Kidney tubule cell (primary cell): ENCODE measurements around the gene NELL1.
A peak's percentile ranks its signal among the peaks of the same experiment; 100 is the strongest.

Experiments
- DNase-seq: peaks from one replicate; pipeline ENCODE4 v3.0.0-alpha.2; 2018; ENCODE audit warnings: low spot score

NELL1 gene

DNA sequence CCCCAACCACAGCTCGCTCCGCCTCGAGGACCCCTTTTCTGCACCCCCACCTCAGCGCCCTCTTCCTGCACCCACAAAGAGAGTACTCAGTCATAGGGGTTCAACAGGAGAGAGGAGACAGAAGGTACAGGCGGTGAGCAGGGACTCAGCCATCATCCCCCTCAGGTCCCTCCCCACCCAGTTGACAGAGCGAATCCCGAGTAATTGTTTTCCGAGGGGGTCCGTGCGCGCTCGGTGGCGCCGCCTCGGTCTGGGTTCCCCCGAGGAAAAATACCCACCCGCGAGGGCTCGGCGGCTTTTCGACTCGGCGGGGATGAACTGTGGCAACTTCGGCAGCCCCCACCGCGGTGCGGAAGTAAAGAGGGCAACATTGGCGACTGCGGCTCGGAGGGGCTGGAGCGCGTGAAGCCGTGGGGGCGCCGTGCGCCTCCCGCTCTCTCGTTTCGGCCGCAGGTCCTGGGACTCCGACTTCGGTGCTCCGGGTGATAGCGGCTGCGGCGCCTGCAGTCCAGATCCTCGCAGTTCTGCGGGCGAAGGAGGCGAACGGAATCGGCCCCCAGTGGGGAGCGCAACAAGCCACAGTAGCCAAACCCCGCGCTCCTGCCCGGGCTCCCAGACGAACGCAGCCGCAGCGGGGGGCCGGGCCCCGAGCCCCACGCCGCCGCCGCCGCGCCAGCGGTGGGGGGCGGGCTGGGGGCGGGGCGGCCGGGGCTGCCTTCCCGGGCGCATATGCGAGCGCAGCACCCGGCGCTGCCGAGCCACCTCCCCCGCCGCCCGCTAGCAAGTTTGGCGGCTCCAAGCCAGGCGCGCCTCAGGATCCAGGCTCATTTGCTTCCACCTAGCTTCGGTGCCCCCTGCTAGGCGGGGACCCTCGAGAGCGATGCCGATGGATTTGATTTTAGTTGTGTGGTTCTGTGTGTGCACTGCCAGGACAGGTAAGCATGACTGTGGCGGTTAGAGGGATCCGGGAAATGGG lies at the start of gene NELL1:
NELL1 (plus strand) TSS at position 743 of the 976 bp plus-strand sequence.
- peak; percentile 14 for DNase-seq

- no peak for DNase-seq
These were observed 48.4 kb upstream of the NELL1 start for GRCh38 chr11:20620988-20621387.

GRCh38 chr11:20621679-20622078 lies 47.7 kb upstream of the NELL1 start:
- DNase-seq, result no peak

DNA sequence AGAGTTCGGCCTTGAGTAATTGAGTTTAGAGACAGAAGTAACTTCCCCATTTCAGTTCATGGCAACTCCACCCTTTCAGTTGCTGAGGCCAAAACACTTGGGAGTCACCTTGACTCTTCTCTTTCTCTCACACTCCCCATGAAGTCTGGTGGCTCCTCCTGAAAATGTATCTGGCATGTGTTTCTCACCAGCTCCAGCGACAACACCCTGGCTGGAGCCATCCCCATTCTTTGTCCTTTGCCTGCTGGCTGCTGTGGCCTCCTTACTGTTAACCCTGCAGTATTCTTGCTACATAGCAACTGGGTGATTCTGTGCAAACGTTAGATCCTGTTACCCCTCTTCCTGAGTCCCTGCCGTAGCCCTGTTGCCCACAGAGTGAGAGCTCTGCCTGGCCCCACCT lies 46.1 kb upstream of the NELL1 start:
- no peak for DNase-seq

DNA sequence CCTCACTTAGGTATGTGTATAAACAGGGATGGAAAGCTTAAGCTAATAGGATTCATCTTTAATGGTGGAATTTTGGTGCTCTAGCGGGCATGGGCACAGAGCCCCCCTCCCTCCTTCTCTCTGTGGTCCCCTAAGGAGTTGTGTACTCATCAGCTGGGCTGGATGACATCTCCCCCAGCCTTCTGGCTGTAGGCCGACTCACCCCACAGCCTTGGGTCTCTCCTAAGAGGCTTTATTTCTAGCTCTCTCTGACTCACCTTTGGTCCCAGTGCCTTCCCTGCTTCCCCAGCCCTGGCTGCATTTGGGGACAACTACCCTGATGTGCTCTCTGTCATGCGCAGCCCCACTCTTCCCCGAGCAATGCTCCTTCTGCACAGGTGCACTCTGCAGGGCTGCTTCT lies 43.1 kb upstream of the NELL1 start:
- no peak for DNase-seq

DNA sequence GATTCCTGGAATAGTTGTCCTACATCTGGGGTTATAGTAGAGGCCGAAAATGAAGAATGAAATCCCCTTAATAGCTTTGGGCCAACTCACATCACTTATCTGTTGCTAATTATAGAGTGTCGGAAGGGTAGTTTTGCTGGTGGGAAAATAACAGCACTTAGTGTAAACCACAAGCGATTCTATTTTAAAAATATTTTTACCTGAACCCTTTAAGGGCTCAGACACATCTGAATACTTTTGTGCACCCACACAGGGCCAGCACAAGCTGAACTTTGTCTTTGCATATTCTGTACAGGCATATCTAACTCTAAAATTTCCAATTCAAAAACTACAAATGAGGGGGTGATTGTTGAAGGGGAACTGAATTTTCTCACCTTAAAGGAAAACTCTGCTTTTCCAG lies 42.4 kb upstream of the NELL1 start:
- no peak for DNase-seq

GRCh38 chr11:20627701-20628100 lies 41.7 kb upstream of the NELL1 start:
- DNase-seq, result no peak

- no peak for DNase-seq
These were observed 37.7 kb upstream of the NELL1 start for GRCh38 chr11:20631519-20632168.

DNA sequence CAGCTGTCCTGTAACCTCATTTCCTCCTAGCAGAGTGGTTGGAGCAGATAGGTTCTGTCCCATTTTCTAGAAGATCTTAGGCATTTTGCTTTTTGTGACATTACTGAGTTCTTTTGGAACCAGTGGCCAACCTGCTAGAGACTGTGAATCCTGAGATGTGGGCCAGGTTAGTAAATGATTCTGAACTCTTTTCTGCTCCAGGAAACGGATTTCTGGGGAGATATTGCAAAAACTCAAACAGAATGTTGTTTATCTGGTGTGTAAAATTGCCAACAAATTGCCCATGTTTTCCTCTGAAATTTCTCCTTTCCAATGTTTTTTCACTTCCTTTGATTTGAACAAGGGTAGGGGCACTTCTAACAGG lies 37.2 kb upstream of the NELL1 start:
- DNase-seq, result no peak

DNA sequence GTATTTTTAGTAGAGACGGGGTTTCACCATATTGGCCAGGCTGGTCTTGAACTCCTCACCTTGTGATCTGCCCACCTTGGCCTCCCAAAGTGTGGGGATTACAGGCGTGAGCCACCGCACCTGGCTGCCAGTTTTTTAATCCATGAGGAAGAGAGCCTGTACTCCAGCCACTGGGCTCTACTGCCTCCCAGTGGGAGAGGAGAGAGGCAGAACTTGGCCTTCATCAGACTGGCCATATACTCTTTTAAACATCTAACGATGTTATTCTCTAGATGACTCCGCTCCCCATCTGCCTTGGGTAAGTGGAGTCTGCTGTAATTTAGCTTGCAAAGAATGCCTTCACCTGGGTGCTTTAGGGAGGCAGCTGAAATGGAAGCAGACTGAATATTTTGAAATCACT lies 35.3 kb upstream of the NELL1 start:
- no peak for DNase-seq

DNA sequence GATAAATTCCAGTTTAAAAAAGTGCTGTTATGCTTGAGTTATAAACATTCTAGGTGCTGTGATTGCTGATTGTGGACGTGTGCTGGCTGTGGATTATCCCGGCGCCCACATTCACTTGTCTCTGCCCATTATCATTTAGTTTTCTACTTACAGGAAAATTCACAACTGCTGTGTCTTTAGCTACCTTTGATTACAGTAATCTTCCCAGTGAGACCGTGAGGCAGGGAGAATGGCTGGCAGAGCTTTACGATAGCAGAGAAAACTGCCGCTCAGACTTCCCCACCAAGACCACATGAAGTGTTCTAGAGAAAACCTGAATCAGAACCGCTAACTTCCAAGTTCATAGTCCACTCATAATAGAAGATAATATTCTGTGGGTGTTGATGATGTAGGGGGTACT lies 34.6 kb upstream of the NELL1 start:
- DNase-seq, result no peak

DNA sequence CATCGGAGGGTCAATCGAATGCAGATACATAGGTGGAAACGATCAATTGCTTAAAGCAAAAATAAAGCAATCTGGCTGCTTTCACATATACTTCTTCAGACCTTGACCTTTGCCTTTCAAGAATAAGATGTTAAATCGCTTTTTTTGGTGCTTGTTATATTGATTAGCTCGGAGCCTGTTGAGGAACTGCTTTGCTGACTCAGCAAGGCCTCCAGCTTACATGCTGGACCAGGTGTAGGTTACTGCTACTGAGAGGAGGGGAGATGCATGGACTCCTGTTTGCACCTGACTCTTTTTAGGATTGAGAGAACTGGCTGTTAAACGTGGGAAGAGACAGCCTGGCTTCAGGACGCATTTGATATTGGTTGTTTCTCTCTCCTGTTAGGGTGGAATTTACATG lies 31.3 kb upstream of the NELL1 start:
- no peak for DNase-seq

DNA sequence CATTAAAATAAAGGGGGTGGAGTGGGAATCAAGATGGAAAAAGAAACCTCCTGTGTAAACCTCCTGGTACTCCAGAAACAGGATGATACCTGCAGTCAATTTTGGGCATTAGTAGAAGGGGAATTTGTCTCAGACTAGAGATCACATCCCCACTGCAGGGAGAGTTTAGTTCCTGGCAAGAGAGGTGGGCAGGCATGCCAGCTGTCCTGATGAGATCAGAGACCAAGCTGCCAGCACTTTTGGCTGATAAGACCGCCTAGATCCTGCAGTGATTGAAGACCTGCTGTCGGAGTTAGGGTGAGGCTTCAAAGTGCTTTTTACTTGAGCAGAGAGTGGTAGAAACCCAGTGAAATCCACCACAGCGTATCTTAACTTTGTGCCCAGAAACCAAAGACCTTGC lies 29.7 kb upstream of the NELL1 start:
- DNase-seq, result no peak

- DNase-seq, result no peak
These were observed 29.0 kb upstream of the NELL1 start for GRCh38 chr11:20640401-20640800.

- no peak for DNase-seq
These were observed 25.0 kb upstream of the NELL1 start for GRCh38 chr11:20644360-20644759.

DNA sequence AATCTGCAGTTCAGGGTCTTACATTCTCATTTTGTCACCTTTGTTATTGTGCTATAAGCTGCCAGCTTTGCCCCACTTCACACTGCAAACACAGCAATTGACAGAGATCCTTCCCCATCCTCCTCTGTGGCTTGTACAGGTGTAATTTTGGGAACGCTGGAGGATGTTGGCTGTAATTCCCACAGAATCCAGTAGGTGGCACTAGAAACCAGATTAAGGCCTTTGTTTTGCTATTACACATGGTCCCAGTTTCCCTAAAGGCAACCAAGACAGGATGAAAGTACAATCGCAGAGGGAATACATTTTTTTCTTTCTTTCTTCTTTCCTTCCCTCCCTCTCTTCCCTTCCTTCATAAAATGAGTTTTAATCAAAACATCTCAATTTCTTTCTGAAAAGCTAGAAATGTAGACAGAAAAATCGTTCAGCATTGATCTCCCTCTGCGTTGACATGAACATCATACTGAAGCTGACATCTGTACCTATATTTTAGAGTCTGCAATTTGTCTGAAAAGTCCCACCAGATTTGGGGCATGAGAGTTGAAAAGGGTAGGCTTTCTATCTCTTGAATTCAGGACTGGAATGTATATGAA lies 21.3 kb upstream of the NELL1 start:
- peak; percentile 58 for DNase-seq

GRCh38 chr11:20652150-20652806 lies 17.1 kb upstream of the NELL1 start:
- DNase-seq, result no peak

- DNase-seq, result no peak
These were observed 15.3 kb upstream of the NELL1 start for GRCh38 chr11:20654038-20654437.

DNA sequence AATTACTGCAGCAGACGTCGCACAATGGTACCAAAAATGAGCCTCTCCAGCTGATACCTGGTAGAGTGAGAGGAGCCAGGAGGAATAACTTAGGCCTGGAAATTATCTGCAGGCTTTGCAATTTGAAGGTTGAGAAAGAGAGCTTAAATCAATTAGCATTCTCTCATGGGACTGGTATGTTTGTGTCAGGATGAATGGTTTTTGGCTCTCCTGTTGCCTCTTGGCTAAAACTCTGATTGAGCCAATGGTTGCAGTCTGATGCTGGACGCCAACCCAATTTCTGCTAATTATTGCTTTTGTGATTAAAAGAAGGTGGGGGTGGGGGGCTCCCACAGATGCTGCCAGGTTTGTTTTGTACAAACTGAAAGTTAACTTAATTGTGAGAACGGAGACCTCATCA lies 12.5 kb upstream of the NELL1 start:
- no peak for DNase-seq

DNA sequence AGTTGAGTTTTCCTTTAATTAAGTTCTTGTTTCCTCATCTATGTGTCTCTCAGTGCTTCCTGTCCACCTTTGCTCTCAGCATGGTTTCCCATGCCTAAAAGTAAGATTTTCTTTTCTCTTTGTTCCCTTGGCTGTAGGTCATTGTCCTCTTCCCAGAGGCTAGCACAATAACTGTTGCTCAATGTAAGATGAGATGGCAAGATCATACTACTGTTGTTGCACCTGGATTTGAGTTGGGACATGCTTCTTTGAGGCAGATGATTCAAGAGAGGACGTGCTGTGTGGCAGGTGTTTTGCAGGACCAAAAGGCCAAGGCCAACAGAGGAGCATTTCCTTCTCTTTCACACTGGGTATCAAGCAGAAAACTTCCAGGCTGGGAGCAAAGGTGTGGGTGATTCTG lies 11.3 kb upstream of the NELL1 start:
- no peak for DNase-seq

GRCh38 chr11:20661445-20661844 lies 7.9 kb upstream of the NELL1 start:
- DNase-seq, result no peak

- no peak for DNase-seq
These were observed 7.5 kb upstream of the NELL1 start for GRCh38 chr11:20661850-20662249.
